IMR-90 (cell line): Measurements from ENCODE around the gene ACY1. TPM values are rescaled to one million over a fixed set of nuclear protein-coding genes. Genes with fewer than 3 reads are reported as not detected.

Source experiments
- ATAC-seq: fragments of 200-7000 bp; cut with Tn5 transposase; 2 replicates; pipeline ENCODE4 v1.9.1; 2020; ENCODE audit warnings: low read depth, mild to moderate bottlenecking, moderate library complexity
- BruUV-seq: library from RNA; stranded (reverse); fragments of 400-500 nt; replicated peaks from 2 replicates; lab custom pipeline; 2021; lab: Mats Ljungman, UMichigan
- CTCF ChIA-PET: fragments of 300-600 bp; formaldehyde crosslinking; extraction: SDS; loops from one replicate; lab custom pipeline; 2021; ENCODE audit warnings: antibody characterized with exemption; lab: Yijun Ruan, JAX
- POLR2A ChIA-PET: fragments of 300-600 bp; sonication (Branson Sonifier 250); formaldehyde crosslinking; loops from one replicate; lab custom pipeline; 2022; ENCODE audit warnings: antibody characterized with exemption; ENCODE audit not compliant: unreplicated experiment; lab: Charles Lee
- DNase-seq: peaks from one replicate; pipeline ENCODE4 v3.0.0; 2013
- H2AFZ ChIP-seq: replicated peaks from 2 replicates; pipeline ENCODE3; 2013; ENCODE audit warnings: low read length, mild to moderate bottlenecking; ENCODE audit not compliant: poor library complexity
- H2AK5ac ChIP-seq: 2 replicates; pipeline ENCODE4 v1.6.1; 2013; ENCODE audit warnings: low read depth, low read length, inconsistent platforms
- H2AK9ac ChIP-seq: replicated peaks from 2 replicates; pipeline ENCODE3; 2013; ENCODE audit warnings: mild to moderate bottlenecking, low read depth, low read length, moderate library complexity; ENCODE audit not compliant: poor library complexity
- H2BK120ac ChIP-seq: 2 replicates; pipeline ENCODE4 v1.6.1; 2013; ENCODE audit warnings: low read depth, low read length, inconsistent platforms
- H2BK15ac ChIP-seq: 3 replicates; pipeline ENCODE4 v1.6.1; 2013; ENCODE audit warnings: low read depth, low read length, inconsistent platforms
- H2BK20ac ChIP-seq: 2 replicates; pipeline ENCODE4 v1.6.1; 2013; ENCODE audit warnings: low read depth, mild to moderate bottlenecking, inconsistent platforms, low read length, moderate library complexity
- H2BK5ac ChIP-seq: 2 replicates; pipeline ENCODE4 v1.6.1; 2013; ENCODE audit warnings: mild to moderate bottlenecking, low read depth, low read length, inconsistent platforms; ENCODE audit not compliant: poor library complexity, severe bottlenecking
- H3K14ac ChIP-seq: replicated peaks from 2 replicates; pipeline ENCODE4 v1.6.1; 2013; ENCODE audit warnings: low read depth, low read length, inconsistent platforms
- H3K18ac ChIP-seq: 2 replicates; pipeline ENCODE4 v1.6.1; 2013; ENCODE audit warnings: low read depth, low read length, control low read depth
- H3K23ac ChIP-seq: 2 replicates; pipeline ENCODE4 v1.6.1; 2013; ENCODE audit warnings: low read depth, low read length, inconsistent platforms
- H3K27ac ChIP-seq: 2 replicates; pipeline ENCODE4 v1.5.1; 2013; ENCODE audit warnings: mild to moderate bottlenecking, control low read depth, low read length; ENCODE audit not compliant: insufficient read depth
- H3K27me3 ChIP-seq: 2 replicates; pipeline ENCODE4 v1.6.1; 2013; ENCODE audit warnings: low read length; ENCODE audit not compliant: control insufficient read depth, insufficient read depth
- H3K36me3 ChIP-seq: 2 replicates; pipeline ENCODE4 v1.6.1; 2013; ENCODE audit warnings: low read length, mixed read lengths; ENCODE audit not compliant: control insufficient read depth, insufficient read depth
- H3K4ac ChIP-seq: 2 replicates; pipeline ENCODE4 v1.6.1; 2013; ENCODE audit warnings: low read depth, low read length, inconsistent platforms
- H3K4me1 ChIP-seq: 2 replicates; pipeline ENCODE4 v1.6.1; 2013; ENCODE audit warnings: low read length, mixed read lengths; ENCODE audit not compliant: control insufficient read depth, insufficient read depth
- H3K4me2 ChIP-seq: 2 replicates; pipeline ENCODE4 v1.6.1; 2013; ENCODE audit warnings: low read depth, mild to moderate bottlenecking, control low read depth, low read length, moderate library complexity
- H3K4me3 ChIP-seq: 2 replicates; pipeline ENCODE4 v1.5.1; 2013; ENCODE audit warnings: low read depth, mild to moderate bottlenecking, control low read depth, low read length, moderate library complexity; ENCODE audit not compliant: insufficient read depth
- H3K56ac ChIP-seq: 2 replicates; pipeline ENCODE4 v1.6.1; 2013; ENCODE audit warnings: low read length, inconsistent platforms; ENCODE audit not compliant: insufficient read depth; ENCODE audit errors: extremely low read depth
- H3K79me1 ChIP-seq, 2 experiments: 2 replicates each; pipeline ENCODE4 v1.6.1; 2013; ENCODE audit warnings: low read length in 2 of 2, inconsistent platforms in 1 of 2, low read depth in 1 of 2
- H3K9ac ChIP-seq: 2 replicates; pipeline ENCODE4 v1.6.1; 2013; ENCODE audit warnings: low read depth, low read length, control low read depth
- H3K9me1 ChIP-seq: 2 replicates; pipeline ENCODE4 v1.6.1; 2013; ENCODE audit warnings: low read length, inconsistent platforms; ENCODE audit not compliant: insufficient read depth
- H3K9me3 ChIP-seq: 2 replicates; pipeline ENCODE4 v1.6.1; 2013; ENCODE audit warnings: low read length; ENCODE audit not compliant: control insufficient read depth, insufficient read depth
- H4K20me1 ChIP-seq: 2 replicates; pipeline ENCODE4 v1.6.1; 2013; ENCODE audit warnings: low read length, inconsistent platforms; ENCODE audit not compliant: insufficient read depth
- H4K5ac ChIP-seq: 2 replicates; pipeline ENCODE4 v1.6.1; 2013; ENCODE audit warnings: mild to moderate bottlenecking, low read depth, low read length, control low read depth
- H4K8ac ChIP-seq, 2 experiments: 2 replicates each; pipeline ENCODE4 v1.6.1; 2013; ENCODE audit warnings: low read depth in 2 of 2, low read length in 2 of 2, control low read depth in 1 of 2, inconsistent platforms in 1 of 2
- H4K91ac ChIP-seq: 2 replicates; pipeline ENCODE4 v1.6.1; 2013; ENCODE audit warnings: low read depth, low read length, inconsistent platforms; ENCODE audit not compliant: insufficient read depth
- BHLHE40 ChIP-seq: fragments of 150-350 bp; IDR thresholded peaks from 2 replicates; pipeline ENCODE4 v1.6.1; 2016; ENCODE audit warnings: mild to moderate bottlenecking, low read depth, low read length
- CEBPB ChIP-seq: IDR thresholded peaks from 2 replicates; pipeline ENCODE4 v1.6.1; 2012; ENCODE audit warnings: low read depth, low read length, improper control_type of control experiment
- CHD1 ChIP-seq: IDR thresholded peaks from 2 replicates; pipeline ENCODE4 v1.6.1; 2012; ENCODE audit warnings: low read depth, low read length, improper control_type of control experiment
- FOS ChIP-seq: fragments of 150-350 bp; IDR thresholded peaks from 2 replicates; pipeline ENCODE4 v1.6.1; 2016; ENCODE audit warnings: low read depth, low read length
- MAZ ChIP-seq: IDR thresholded peaks from 2 replicates; pipeline ENCODE4 v1.6.1; 2012; ENCODE audit warnings: low read depth, mild to moderate bottlenecking, low read length, improper control_type of control experiment, moderate library complexity, borderline replicate concordance
- MXI1 ChIP-seq: IDR thresholded peaks from 2 replicates; pipeline ENCODE4 v1.6.1; 2012; ENCODE audit warnings: low read depth, mild to moderate bottlenecking, low read length, moderate library complexity, borderline replicate concordance
- NFE2L2 ChIP-seq: fragments of 150-350 bp; IDR thresholded peaks from 2 replicates; pipeline ENCODE4 v1.6.1; 2016; ENCODE audit warnings: low read depth, mild to moderate bottlenecking, low read length
- POLR2A ChIP-seq: IDR thresholded peaks from 2 replicates; pipeline ENCODE4 v1.6.1; 2012; ENCODE audit warnings: mild to moderate bottlenecking, low read depth, low read length
- RAD21 ChIP-seq: IDR thresholded peaks from 2 replicates; pipeline ENCODE4 v1.6.1; 2012; ENCODE audit warnings: low read length, improper control_type of control experiment
- RCOR1 ChIP-seq: IDR thresholded peaks from 2 replicates; pipeline ENCODE4 v1.6.1; 2012; ENCODE audit warnings: mild to moderate bottlenecking, low read length, improper control_type of control experiment; ENCODE audit not compliant: insufficient replicate concordance
- RFX5 ChIP-seq: IDR thresholded peaks from 2 replicates; pipeline ENCODE4 v1.8.0; 2012; ENCODE audit warnings: low read depth, mild to moderate bottlenecking, low read length, moderate library complexity
- SMC3 ChIP-seq: fragments of 150-350 bp; IDR thresholded peaks from 2 replicates; pipeline ENCODE4 v1.6.1; 2016; ENCODE audit warnings: low read depth, mild to moderate bottlenecking, antibody characterized with exemption, low read length, moderate library complexity
- WGBS, 2 experiments: methylation state at CpG; one replicate each; pipeline versions ENCODE4 v1.1.5 to v1.1.7; 2013; ENCODE audit warnings: missing lambda C conversion rate in 2 of 2; ENCODE audit not compliant: insufficient read length in 1 of 2; ENCODE audit errors: extremely low coverage in 2 of 2; 5-methylcytosine and 5-hydroxymethylcytosine counted together
- dilution Hi-C: fragments of 300-500 bp; cut with HindIII; formaldehyde crosslinking; loops from one replicate; pipeline ENCODE4 v1.14.3; 2018; ENCODE audit warnings: low sequenced_read_pairs; ENCODE audit not compliant: unreplicated experiment
- in situ Hi-C: fragments of 300-500 bp; cut with MboI; formaldehyde crosslinking; loops from 3 replicates; pipeline ENCODE4 v1.14.3; 2019; ENCODE audit warnings: low sequenced_read_pairs, inconsistent platforms, mixed read lengths
- intact Hi-C: fragments of 100-400 bp; cut with micrococcal nuclease; formaldehyde crosslinking; loops from 2 replicates; pipeline ENCODE4 v1.10.0; 2022
- polyA plus RNA-seq, 3 experiments: library from polyadenylated mRNA; depleted of rRNA; stranded (reverse); fragments of >200 nt; gene quantifications; 2 replicates each; pipeline ENCODE4 v1.2.3, GENCODE V29; 2012; ENCODE audit warnings: low replicate concordance in 1 of 3
- total RNA-seq: library from RNA; depleted of rRNA; stranded (reverse); fragments of >200 nt; gene quantifications from 2 replicates; pipeline ENCODE4 v1.2.3, GENCODE V29; 2012
- TF ChIP-seq, protein P1 (sequence below): fragments of 150-350 bp; IDR thresholded peaks from 2 replicates; pipeline ENCODE4 v1.6.1; 2017; ENCODE audit warnings: mild to moderate bottlenecking, antibody characterized with exemption, low read length, low read depth
- TF ChIP-seq, protein P2 (sequence below): fragments of 150-350 bp; IDR thresholded peaks from 2 replicates; pipeline ENCODE4 v1.6.1; 2016; ENCODE audit warnings: low read depth, mild to moderate bottlenecking, low read length, moderate library complexity, borderline replicate concordance

The ACY1 gene
- total and polyA plus RNA-seq, 2 of the 4 experiments (the other 2 are of a cell fraction) = 22.0 to 47.1 TPM

DNA sequence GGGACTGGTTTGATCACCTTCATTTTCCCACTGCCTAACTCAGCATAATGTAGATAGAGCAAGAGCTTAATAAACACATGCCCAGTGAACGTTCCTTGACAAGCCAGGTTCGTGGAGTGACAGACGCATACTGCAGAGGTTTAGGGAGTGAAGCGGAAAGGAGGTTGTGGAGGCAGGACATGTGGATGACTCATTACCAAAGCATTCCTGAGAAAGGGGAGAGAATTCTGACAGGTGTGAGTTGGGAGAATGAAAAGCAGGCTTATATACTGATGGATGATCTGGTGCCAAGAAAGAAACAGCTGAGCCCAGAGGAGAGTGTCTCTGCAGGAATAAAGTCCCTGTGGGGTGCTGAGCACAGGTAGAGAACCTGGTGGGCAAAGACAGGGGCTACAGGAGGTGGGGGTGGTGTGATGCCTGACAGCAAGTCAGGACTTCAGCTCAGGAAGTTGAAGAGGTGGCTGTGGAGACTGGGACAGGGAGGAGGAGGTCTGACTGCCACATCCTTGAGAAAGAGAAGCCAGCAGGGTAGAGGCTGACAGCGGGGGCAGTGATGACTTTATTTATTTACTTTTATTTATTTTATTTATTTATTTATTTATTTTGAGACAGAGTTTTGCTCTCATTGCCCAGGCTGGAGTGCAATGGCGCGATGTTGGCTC is 14.7 kb downstream of the ACY1 start (continued):
- TF ChIP-seq CHD1 = no peak

DNA sequence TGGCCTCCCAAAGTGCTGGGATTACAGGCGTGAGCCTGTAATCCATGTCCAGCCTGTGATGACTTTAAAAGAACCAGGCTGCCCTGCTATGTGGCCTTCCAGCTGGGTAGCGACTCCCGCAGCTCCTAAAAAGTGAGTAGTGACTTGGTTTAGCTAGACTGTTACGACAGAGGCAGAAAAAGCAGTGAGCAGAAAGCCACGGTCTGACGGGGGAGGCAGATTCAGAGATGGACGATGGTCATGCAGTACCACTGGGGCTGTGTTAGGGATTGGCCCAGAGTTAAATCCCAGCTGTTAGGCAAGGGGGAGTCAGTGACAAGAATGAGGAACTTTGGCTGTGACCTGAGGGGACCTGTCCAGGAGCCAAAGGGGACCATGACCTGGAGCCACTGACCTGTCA is 15.4 kb downstream of the ACY1 start:
- 53% methylated on average over 5 of the region's 7 CpGs; no CpG with 5 or more reads in 1 of the 2 experiments for WGBS, 2 experiments
- no peak overlapping the region for H3K4me2 ChIP-seq
- peaks cover 10% of the 10 kb centered on the region for H3K36me3 ChIP-seq
- H3K14ac ChIP-seq = no peak overlapping the region
- dilution Hi-C loops = no loop called here
- H3K27ac ChIP-seq = no peak overlapping the region
- H3K4ac ChIP-seq = no peak overlapping the region
- H3K9me1 ChIP-seq = peaks cover 3% of the 10 kb centered on the region
- H3K9ac ChIP-seq = no peak overlapping the region
- no peak overlapping the region for H2AK9ac ChIP-seq
- DNase-seq (no peak), ATAC-seq (no peak)
- H3K27me3 ChIP-seq = no peaks in the 10 kb centered on the region
- H3K4me1 ChIP-seq = peaks cover 5% of the 10 kb centered on the region
- H3K79me1 ChIP-seq = peaks cover 9 to 17% of the 10 kb centered on the region in 2 experiments; a peak in 3 of 4 replicates
- H2BK20ac ChIP-seq = no peak overlapping the region
- H3K4me3 ChIP-seq = no peak overlapping the region
- no peak overlapping the region for H2BK15ac ChIP-seq
- no peaks in the 10 kb centered on the region for H3K9me3 ChIP-seq
- H3K23ac ChIP-seq = no peak overlapping the region
- POLR2A ChIA-PET = no interaction called here
- H4K20me1 ChIP-seq = peaks cover 9% of the 10 kb centered on the region; the same call in 1 of the 2 replicates
- H4K8ac ChIP-seq = no peak overlapping the region
- H2BK5ac ChIP-seq = no peak overlapping the region
- intact Hi-C loops = loop anchor here (5.0 kb wide), 1 partner anchor 199 kb away; the partner anchor contains the start of gene ALAS1
- H2BK120ac ChIP-seq = no peak overlapping the region
- H2AK5ac ChIP-seq = no peak overlapping the region
- CTCF ChIA-PET = no interaction called here
- no peak overlapping the region for H3K56ac ChIP-seq
- in situ Hi-C loops = no loop called here
- H4K91ac ChIP-seq = no peak overlapping the region
- H2AFZ ChIP-seq = peak overlapping the region; percentile 18
- TF ChIP-seq RCOR1 (no peak), BHLHE40 (no peak), MXI1 (no peak), CHD1 (no peak), RFX5 (no peak), CEBPB (no peak), RAD21 (no peak), POLR2A (no peak), SMC3 (no peak), FOS (no peak), NFE2L2 (no peak), MAZ (no peak)
- TF ChIP-seq, protein P1, sequence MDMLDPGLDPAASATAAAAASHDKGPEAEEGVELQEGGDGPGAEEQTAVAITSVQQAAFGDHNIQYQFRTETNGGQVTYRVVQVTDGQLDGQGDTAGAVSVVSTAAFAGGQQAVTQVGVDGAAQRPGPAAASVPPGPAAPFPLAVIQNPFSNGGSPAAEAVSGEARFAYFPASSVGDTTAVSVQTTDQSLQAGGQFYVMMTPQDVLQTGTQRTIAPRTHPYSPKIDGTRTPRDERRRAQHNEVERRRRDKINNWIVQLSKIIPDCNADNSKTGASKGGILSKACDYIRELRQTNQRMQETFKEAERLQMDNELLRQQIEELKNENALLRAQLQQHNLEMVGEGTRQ = no peak
- TF ChIP-seq, protein P2, sequence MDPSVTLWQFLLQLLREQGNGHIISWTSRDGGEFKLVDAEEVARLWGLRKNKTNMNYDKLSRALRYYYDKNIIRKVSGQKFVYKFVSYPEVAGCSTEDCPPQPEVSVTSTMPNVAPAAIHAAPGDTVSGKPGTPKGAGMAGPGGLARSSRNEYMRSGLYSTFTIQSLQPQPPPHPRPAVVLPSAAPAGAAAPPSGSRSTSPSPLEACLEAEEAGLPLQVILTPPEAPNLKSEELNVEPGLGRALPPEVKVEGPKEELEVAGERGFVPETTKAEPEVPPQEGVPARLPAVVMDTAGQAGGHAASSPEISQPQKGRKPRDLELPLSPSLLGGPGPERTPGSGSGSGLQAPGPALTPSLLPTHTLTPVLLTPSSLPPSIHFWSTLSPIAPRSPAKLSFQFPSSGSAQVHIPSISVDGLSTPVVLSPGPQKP = no peak
- no peak overlapping the region for H4K5ac ChIP-seq
- BruUV-seq = no TSS peak
- H3K18ac ChIP-seq = no peak overlapping the region
